ENCODE results near the gene SLC22A5.
A peak's percentile ranks its signal among the peaks of the same experiment; 100 is the strongest.

Gene SLC22A5

DNA sequence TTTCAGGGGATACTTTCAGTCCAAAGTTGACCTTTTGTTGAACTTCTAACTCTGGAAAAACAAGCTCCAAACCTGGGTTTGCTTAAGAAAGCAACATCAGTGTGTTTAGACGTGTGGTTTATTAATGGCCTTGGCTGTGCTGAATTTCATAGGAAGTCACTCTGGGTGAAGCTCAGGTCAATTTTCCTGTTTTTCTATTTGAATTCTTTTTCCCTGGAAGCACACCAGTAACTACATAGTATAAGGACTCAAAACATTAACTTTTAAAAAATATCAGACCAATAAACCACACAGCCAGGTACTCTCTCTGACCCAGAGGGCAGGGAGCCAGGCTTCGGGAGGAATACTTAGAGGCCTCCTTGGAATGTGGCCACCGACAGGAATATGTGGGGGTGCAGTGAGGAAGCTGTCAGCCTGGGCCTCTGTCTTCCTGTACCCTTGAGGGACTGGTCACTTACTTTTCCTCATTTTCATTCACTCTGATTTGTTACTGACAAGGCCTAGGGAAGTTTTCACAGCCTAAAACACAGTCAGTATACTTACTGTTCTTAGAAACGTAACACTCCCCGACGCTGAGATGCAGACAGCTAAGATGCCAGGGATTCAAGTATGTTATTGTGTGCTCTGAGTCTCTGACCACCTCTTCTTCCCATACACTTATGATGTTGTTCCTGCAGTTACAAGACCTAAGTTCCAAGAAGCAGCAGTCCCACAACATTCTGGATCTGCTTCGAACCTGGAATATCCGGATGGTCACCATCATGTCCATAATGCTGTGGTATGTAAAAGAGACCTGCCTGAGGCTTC, 18.9 kb downstream of the SLC22A5 start:
- DNase-seq (no peak), ATAC-seq (ENCODE audit: insufficient read depth, low read depth) (no peak)
- Histone ChIP-seq H3K79me2 (ENCODE audit: insufficient read depth, low read length) (no peaks in the 10 kb centered on the region), H3K9me3 (ENCODE audit: insufficient read depth, low read length, severe bottlenecking) (no peaks in the 10 kb centered on the region), H3K4me1 (ENCODE audit: insufficient read depth, low read length) (peaks cover 29% of the 10 kb centered on the region), H3K27me3 (ENCODE audit: insufficient read depth, low read length, poor library complexity) (no peaks in the 10 kb centered on the region), H4K20me1 (ENCODE audit: insufficient read depth, low read length) (no peaks in the 10 kb centered on the region), H3K36me3 (ENCODE audit: insufficient read depth, low read length) (no peaks in the 10 kb centered on the region), H3K4me3 (ENCODE audit: low read depth in 1 of 2, low read length in 2 of 2) (no peak overlapping the region), H3K4me2 (ENCODE audit: insufficient read depth, low read length) (no peak overlapping the region), H3K9ac (ENCODE audit: low read depth, low read length) (no peak overlapping the region), H3K27ac (ENCODE audit: low read length) (peak overlapping the region; percentile 1; the same call in 1 of the 2 replicates), H2AFZ (ENCODE audit: low read depth, low read length) (no peak overlapping the region)
- TF ChIP-seq CTCF (IDR thresholded peaks at IDR 0.05; ENCODE audit: borderline replicate concordance, extremely low read depth, low read length, poor library complexity, severe bottlenecking), result no peak
- TF ChIP-seq EZH2 (IDR thresholded peaks at IDR 0.05; ENCODE audit: borderline replicate concordance, low read depth, low read length, severe bottlenecking), result no peak

DNA sequence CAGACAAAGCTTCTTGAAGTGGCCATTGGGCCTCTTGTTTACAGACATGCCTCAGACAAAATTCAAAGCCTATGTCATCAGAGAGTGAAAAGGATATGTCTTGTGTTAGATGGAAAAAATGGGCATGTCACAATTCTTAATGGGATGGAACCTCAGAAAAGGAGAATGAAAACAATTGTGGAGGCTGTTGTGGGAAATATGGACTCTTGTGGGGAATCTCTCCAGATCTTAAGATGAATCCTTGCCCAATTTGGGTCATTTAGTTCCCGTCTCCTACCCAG, 19.5 kb downstream of the SLC22A5 start:
- DNase-seq (no peak), ATAC-seq (ENCODE audit: insufficient read depth, low read depth) (no peak)
- H4K20me1 ChIP-seq (ENCODE audit: insufficient read depth, low read length), result no peaks in the 10 kb centered on the region
- H3K4me2 ChIP-seq (ENCODE audit: insufficient read depth, low read length), result no peak overlapping the region
- H2AFZ ChIP-seq (ENCODE audit: low read depth, low read length), result no peak overlapping the region
- TF ChIP-seq EZH2 (IDR thresholded peaks at IDR 0.05; ENCODE audit: borderline replicate concordance, low read depth, low read length, severe bottlenecking), result no peak
- TF ChIP-seq CTCF (IDR thresholded peaks at IDR 0.05; ENCODE audit: borderline replicate concordance, extremely low read depth, low read length, poor library complexity, severe bottlenecking), result no peak
- H3K9me3 ChIP-seq (ENCODE audit: insufficient read depth, low read length, severe bottlenecking), result no peaks in the 10 kb centered on the region
- H3K4me1 ChIP-seq (ENCODE audit: insufficient read depth, low read length), result peaks cover 29% of the 10 kb centered on the region
- H3K79me2 ChIP-seq (ENCODE audit: insufficient read depth, low read length), result no peaks in the 10 kb centered on the region
- H3K9ac ChIP-seq (ENCODE audit: low read depth, low read length), result no peak overlapping the region
- no peak overlapping the region; the same call in 1 of the 2 replicates for H3K27ac ChIP-seq (ENCODE audit: low read length)
- no peaks in the 10 kb centered on the region for H3K27me3 ChIP-seq (ENCODE audit: insufficient read depth, low read length, poor library complexity)
- H3K4me3 ChIP-seq (ENCODE audit: low read depth in 1 of 2, low read length in 2 of 2), result no peak overlapping the region
- no peaks in the 10 kb centered on the region for H3K36me3 ChIP-seq (ENCODE audit: insufficient read depth, low read length)

DNA sequence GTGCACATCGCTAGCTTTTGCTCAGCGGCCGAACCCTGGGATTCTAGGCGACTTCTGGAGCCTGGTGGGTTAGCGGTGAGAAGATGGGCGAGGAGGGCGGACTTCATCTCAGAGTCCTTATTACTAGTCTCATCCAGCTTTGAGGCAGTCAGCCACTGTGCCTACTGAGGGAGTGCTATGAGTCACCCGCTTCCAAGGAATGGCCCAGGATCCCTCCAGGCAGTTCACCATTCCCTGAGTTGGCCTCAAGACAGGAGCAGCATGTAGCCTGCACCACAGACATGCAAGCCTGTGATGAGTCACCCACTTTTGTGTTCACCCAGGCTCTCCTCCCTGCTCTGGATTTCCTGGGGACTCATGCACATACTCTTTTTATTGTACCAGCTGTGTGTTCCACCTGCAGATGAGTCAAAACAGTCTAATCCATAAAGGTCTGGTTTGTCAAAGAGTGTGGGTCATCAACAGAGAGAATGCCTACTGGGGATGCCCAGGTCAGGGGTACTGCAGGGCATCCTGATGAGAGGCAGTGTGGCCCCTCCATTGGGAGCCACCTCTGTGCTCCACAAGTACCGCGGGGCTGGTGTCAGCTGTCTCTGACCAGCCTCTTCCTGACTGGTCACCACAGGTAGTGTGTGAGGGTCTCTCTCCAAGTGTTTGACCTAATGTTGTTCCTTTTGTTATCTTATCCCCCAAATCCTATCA, 20.2 kb downstream of the SLC22A5 start:
- no peak overlapping the region for H3K4me2 ChIP-seq (ENCODE audit: insufficient read depth, low read length)
- peak; percentile 42 for DNase-seq

More for the DNA sequence above, 20.2 kb downstream of the SLC22A5 start:
- Histone ChIP-seq H3K79me2 (ENCODE audit: insufficient read depth, low read length) (no peaks in the 10 kb centered on the region), H4K20me1 (ENCODE audit: insufficient read depth, low read length) (no peaks in the 10 kb centered on the region), H3K27me3 (ENCODE audit: insufficient read depth, low read length, poor library complexity) (no peaks in the 10 kb centered on the region), H3K36me3 (ENCODE audit: insufficient read depth, low read length) (no peaks in the 10 kb centered on the region), H3K9ac (ENCODE audit: low read depth, low read length) (no peak overlapping the region), H3K9me3 (ENCODE audit: insufficient read depth, low read length, severe bottlenecking) (no peaks in the 10 kb centered on the region), H3K4me3 (ENCODE audit: low read depth in 1 of 2, low read length in 2 of 2) (no peak overlapping the region), H3K4me1 (ENCODE audit: insufficient read depth, low read length) (peaks cover 29% of the 10 kb centered on the region), H2AFZ (ENCODE audit: low read depth, low read length) (no peak overlapping the region), H3K27ac (ENCODE audit: low read length) (peak overlapping the region; percentile 24; the same call in 1 of the 2 replicates)
- TF ChIP-seq CTCF (IDR thresholded peaks at IDR 0.05; ENCODE audit: borderline replicate concordance, extremely low read depth, low read length, poor library complexity, severe bottlenecking) (no peak), EZH2 (IDR thresholded peaks at IDR 0.05; ENCODE audit: borderline replicate concordance, low read depth, low read length, severe bottlenecking) (no peak)
- ATAC-seq (ENCODE audit: insufficient read depth, low read depth), result peak; percentile 32; the same call in 2 of the 3 replicates
